RCC 7860 (cell line): Measurements from ENCODE around the gene PAPPA.

Experiments
- DNase-seq: peaks from one replicate; pipeline ENCODE4 v3.0.0-alpha.2; 2015; ENCODE audit warnings: low spot score
- FAIRE-seq: peaks from 2 replicates; lab custom pipeline; 2012; peaks lifted over from hg19 to GRCh38; lab: Jason Lieb, UNC

The PAPPA gene

GRCh38 chr9:116212986-116213692 lies 59.5 kb downstream of the PAPPA start:
- no peak for FAIRE-seq
- DNase-seq, result no peak

GRCh38 chr9:116213693-116214047 lies 60.1 kb downstream of the PAPPA start:
- FAIRE-seq, result no peak

GRCh38 chr9:116218399-116218798 lies 64.8 kb downstream of the PAPPA start:
- no peak for FAIRE-seq
- no peak for DNase-seq

More at GRCh38 chr9:116213693-116214047, 60.1 kb downstream of the PAPPA start:
- DNase-seq, result no peak

- FAIRE-seq (peak; percentile 98), DNase-seq (peak; percentile 97)
Measured at GRCh38 chr9:116219686-116220085, 66.1 kb downstream of the PAPPA start.

GRCh38 chr9:116223926-116224325 lies 70.3 kb downstream of the PAPPA start:
- no peak for FAIRE-seq
- no peak for DNase-seq

GRCh38 chr9:116230051-116230632 lies 76.6 kb downstream of the PAPPA start:
- no peak for FAIRE-seq

GRCh38 chr9:116232424-116233159 lies 79.0 kb downstream of the PAPPA start:
- FAIRE-seq, result peak; percentile 97

More at GRCh38 chr9:116230051-116230632, 76.6 kb downstream of the PAPPA start:
- DNase-seq, result no peak

GRCh38 chr9:116233160-116233530 lies 79.6 kb downstream of the PAPPA start:
- DNase-seq (peak; percentile 87), FAIRE-seq (no peak)

More at GRCh38 chr9:116232424-116233159, 79.0 kb downstream of the PAPPA start:
- peak; percentile 99 for DNase-seq

- DNase-seq, result peak; percentile 98
Measured at GRCh38 chr9:116234081-116234480, 80.5 kb downstream of the PAPPA start.

GRCh38 chr9:116236979-116237378 lies 83.4 kb downstream of the PAPPA start:
- peak; percentile 48 for FAIRE-seq
- no peak for DNase-seq

More at GRCh38 chr9:116234081-116234480, 80.5 kb downstream of the PAPPA start:
- FAIRE-seq, result peak; percentile 98

GRCh38 chr9:116237456-116237855 lies 83.9 kb downstream of the PAPPA start:
- FAIRE-seq (peak; percentile 86), DNase-seq (peak; percentile 62)

GRCh38 chr9:116238225-116238624 lies 84.6 kb downstream of the PAPPA start:
- peak; percentile 98 for FAIRE-seq
- DNase-seq, result peak; percentile 98

GRCh38 chr9:116238776-116239340 lies 85.3 kb downstream of the PAPPA start:
- DNase-seq, result no peak
- peak; percentile 29 for FAIRE-seq

GRCh38 chr9:116243708-116244107 lies 90.1 kb downstream of the PAPPA start:
- DNase-seq, result no peak
- no peak for FAIRE-seq

- FAIRE-seq (no peak), DNase-seq (no peak)
Measured at GRCh38 chr9:116247284-116247683, 93.7 kb downstream of the PAPPA start.

- no peak for DNase-seq
- FAIRE-seq, result no peak
Measured at GRCh38 chr9:116247791-116248374, 94.3 kb downstream of the PAPPA start.

GRCh38 chr9:116250891-116251290 lies 97.3 kb downstream of the PAPPA start:
- FAIRE-seq (no peak), DNase-seq (no peak)

GRCh38 chr9:116251366-116251765 lies 97.8 kb downstream of the PAPPA start:
- DNase-seq, result no peak
- no peak for FAIRE-seq

GRCh38 chr9:116260531-116260930 lies 106.9 kb downstream of the PAPPA start:
- no peak for DNase-seq
- no peak for FAIRE-seq

- DNase-seq (no peak), FAIRE-seq (no peak)
Measured at GRCh38 chr9:116262448-116262847, 108.9 kb downstream of the PAPPA start.

- no peak for DNase-seq
- FAIRE-seq, result no peak
Measured at GRCh38 chr9:116264361-116264760, 110.8 kb downstream of the PAPPA start.
